ENCODE measurements around the gene SULT1A4.
"Not testable (repeated sequence)": the region's sequence is repeated elsewhere in the genome, so short reads cannot be mapped to it uniquely, and the experiment has no call there.

The SULT1A4 gene

GRCh38 chr16:29467654-29468366 is 8.1 kb downstream of the SULT1A4 start:
- not testable (repeated sequence) for DNase-seq; H3K56ac ChIP-seq (ENCODE audit: low read length); H3K18ac ChIP-seq (ENCODE audit: low read length); H2BK15ac ChIP-seq (replicated peaks; ENCODE audit: low read depth); H3K27me3 ChIP-seq (ENCODE audit: insufficient read depth, low read length, poor library complexity); H4K5ac ChIP-seq (ENCODE audit: low read length); H3K27ac ChIP-seq (ENCODE audit: low read depth, low read length); H4K8ac ChIP-seq (ENCODE audit: low read depth, low read length); H3K9ac ChIP-seq (ENCODE audit: low read length); H3K79me1 ChIP-seq (ENCODE audit: low read length); H2BK5ac ChIP-seq (ENCODE audit: low read length); H3K4ac ChIP-seq (ENCODE audit: low read depth, low read length); H2BK120ac ChIP-seq (ENCODE audit: low read depth, low read length); H3K4me3 ChIP-seq (ENCODE audit: low read length); H3K4me2 ChIP-seq (ENCODE audit: low read length); H3K36me3 ChIP-seq (ENCODE audit: control insufficient read depth, insufficient read depth, low read length); H3K23ac ChIP-seq (ENCODE audit: low read length); H3K4me1 ChIP-seq (ENCODE audit: control insufficient read depth, low read depth, low read length); H3K79me2 ChIP-seq (ENCODE audit: control insufficient read depth, insufficient read depth, low read length); H2AK5ac ChIP-seq (ENCODE audit: low read length)
- WGBS (ENCODE audit: extremely low coverage, insufficient coverage, low lambda C conversion rate): no CpG with 5 or more reads among the region's 10 CpGs

GRCh38 chr16:29469660-29470059 is 9.9 kb downstream of the SULT1A4 start:
- H2BK120ac ChIP-seq (ENCODE audit: low read depth, low read length); H3K23ac ChIP-seq (ENCODE audit: low read length); H3K9ac ChIP-seq (ENCODE audit: low read length); H3K4ac ChIP-seq (ENCODE audit: low read depth, low read length); H3K4me1 ChIP-seq (ENCODE audit: control insufficient read depth, low read depth, low read length); H3K79me2 ChIP-seq (ENCODE audit: control insufficient read depth, insufficient read depth, low read length); H3K4me3 ChIP-seq (ENCODE audit: low read length); DNase-seq; H2BK5ac ChIP-seq (ENCODE audit: low read length); H4K8ac ChIP-seq (ENCODE audit: low read depth, low read length); H2AK5ac ChIP-seq (ENCODE audit: low read length); H3K27me3 ChIP-seq (ENCODE audit: insufficient read depth, low read length, poor library complexity); H3K4me2 ChIP-seq (ENCODE audit: low read length); H3K79me1 ChIP-seq (ENCODE audit: low read length); H2BK15ac ChIP-seq (replicated peaks; ENCODE audit: low read depth); H4K5ac ChIP-seq (ENCODE audit: low read length); H3K27ac ChIP-seq (ENCODE audit: low read depth, low read length); H3K18ac ChIP-seq (ENCODE audit: low read length); H3K56ac ChIP-seq (ENCODE audit: low read length); H3K36me3 ChIP-seq (ENCODE audit: control insufficient read depth, insufficient read depth, low read length): not testable (repeated sequence)
- WGBS (ENCODE audit: extremely low coverage, insufficient coverage, low lambda C conversion rate): no CpG with 5 or more reads among the region's 6 CpGs

GRCh38 chr16:29472065-29472464 is 12.4 kb downstream of the SULT1A4 start:
- not testable (repeated sequence) for H3K9ac ChIP-seq (ENCODE audit: low read length); H2BK5ac ChIP-seq (ENCODE audit: low read length); H3K36me3 ChIP-seq (ENCODE audit: control insufficient read depth, insufficient read depth, low read length); H2AK5ac ChIP-seq (ENCODE audit: low read length); H3K4ac ChIP-seq (ENCODE audit: low read depth, low read length); H3K23ac ChIP-seq (ENCODE audit: low read length); H3K18ac ChIP-seq (ENCODE audit: low read length); H4K8ac ChIP-seq (ENCODE audit: low read depth, low read length); H3K79me2 ChIP-seq (ENCODE audit: control insufficient read depth, insufficient read depth, low read length); H2BK15ac ChIP-seq (replicated peaks; ENCODE audit: low read depth); H3K27ac ChIP-seq (ENCODE audit: low read depth, low read length); H4K5ac ChIP-seq (ENCODE audit: low read length); H3K56ac ChIP-seq (ENCODE audit: low read length); H3K4me1 ChIP-seq (ENCODE audit: control insufficient read depth, low read depth, low read length); H3K4me3 ChIP-seq (ENCODE audit: low read length); H2BK120ac ChIP-seq (ENCODE audit: low read depth, low read length); H3K4me2 ChIP-seq (ENCODE audit: low read length); H3K27me3 ChIP-seq (ENCODE audit: insufficient read depth, low read length, poor library complexity); H3K79me1 ChIP-seq (ENCODE audit: low read length); DNase-seq
- WGBS (ENCODE audit: extremely low coverage, insufficient coverage, low lambda C conversion rate): no CpG with 5 or more reads among the region's 4 CpGs

GRCh38 chr16:29482276-29482675 is 22.6 kb downstream of the SULT1A4 start:
- H3K27me3 ChIP-seq (ENCODE audit: insufficient read depth, low read length, poor library complexity); H3K4me3 ChIP-seq (ENCODE audit: low read length); H3K79me1 ChIP-seq (ENCODE audit: low read length); H3K23ac ChIP-seq (ENCODE audit: low read length); H4K8ac ChIP-seq (ENCODE audit: low read depth, low read length); H3K56ac ChIP-seq (ENCODE audit: low read length); H2BK120ac ChIP-seq (ENCODE audit: low read depth, low read length); H3K27ac ChIP-seq (ENCODE audit: low read depth, low read length); H3K18ac ChIP-seq (ENCODE audit: low read length); H3K36me3 ChIP-seq (ENCODE audit: control insufficient read depth, insufficient read depth, low read length); H3K79me2 ChIP-seq (ENCODE audit: control insufficient read depth, insufficient read depth, low read length); H3K4me1 ChIP-seq (ENCODE audit: control insufficient read depth, low read depth, low read length); H3K4ac ChIP-seq (ENCODE audit: low read depth, low read length); H3K9ac ChIP-seq (ENCODE audit: low read length); H4K5ac ChIP-seq (ENCODE audit: low read length); H3K4me2 ChIP-seq (ENCODE audit: low read length); H2BK5ac ChIP-seq (ENCODE audit: low read length); H2BK15ac ChIP-seq (replicated peaks; ENCODE audit: low read depth); DNase-seq; H2AK5ac ChIP-seq (ENCODE audit: low read length): not testable (repeated sequence)
- WGBS (ENCODE audit: extremely low coverage, insufficient coverage, low lambda C conversion rate): no CpG with 5 or more reads among the region's 12 CpGs

GRCh38 chr16:29506308-29506707 is 46.6 kb downstream of the SULT1A4 start, which contains the start of gene NPIPB12:
Gene NPIPB12 (minus strand): TSS chr16:29506408.
- H3K4me1 ChIP-seq (ENCODE audit: control insufficient read depth, low read depth, low read length); H2AK5ac ChIP-seq (ENCODE audit: low read length); H3K56ac ChIP-seq (ENCODE audit: low read length); H3K4me3 ChIP-seq (ENCODE audit: low read length); H2BK5ac ChIP-seq (ENCODE audit: low read length); H2BK120ac ChIP-seq (ENCODE audit: low read depth, low read length); H2BK15ac ChIP-seq (replicated peaks; ENCODE audit: low read depth); H3K79me1 ChIP-seq (ENCODE audit: low read length); H3K4me2 ChIP-seq (ENCODE audit: low read length); H3K79me2 ChIP-seq (ENCODE audit: control insufficient read depth, insufficient read depth, low read length); H3K4ac ChIP-seq (ENCODE audit: low read depth, low read length); H4K8ac ChIP-seq (ENCODE audit: low read depth, low read length); H3K23ac ChIP-seq (ENCODE audit: low read length); DNase-seq; H3K36me3 ChIP-seq (ENCODE audit: control insufficient read depth, insufficient read depth, low read length); H4K5ac ChIP-seq (ENCODE audit: low read length); H3K27ac ChIP-seq (ENCODE audit: low read depth, low read length); H3K18ac ChIP-seq (ENCODE audit: low read length); H3K27me3 ChIP-seq (ENCODE audit: insufficient read depth, low read length, poor library complexity); H3K9ac ChIP-seq (ENCODE audit: low read length): not testable (repeated sequence)
- WGBS (ENCODE audit: extremely low coverage, insufficient coverage, low lambda C conversion rate): no CpG with 5 or more reads among the region's 6 CpGs
